GM12878 (cell line): Measurements from ENCODE around the gene VPS26A. TPM values are rescaled to one million over a fixed set of nuclear protein-coding genes. Genes with fewer than 3 reads are reported as not detected.

Experiments
- BRCA1 ChIP-seq: IDR thresholded peaks from 2 replicates; pipeline ENCODE4 v1.6.1; 2011; ENCODE audit warnings: low read depth, low read length, improper control_type of control experiment
- CBFB ChIP-seq: IDR thresholded peaks from 2 replicates; pipeline ENCODE4 v1.6.1; 2016; ENCODE audit warnings: antibody characterized with exemption, low read depth
- CHD2 ChIP-seq: IDR thresholded peaks from 2 replicates; pipeline ENCODE4 v1.6.1; 2011; ENCODE audit warnings: low read depth, low read length, improper control_type of control experiment, borderline replicate concordance
- E4F1 ChIP-seq: fragments of 450-650 bp; IDR thresholded peaks from 2 replicates; pipeline ENCODE4 v1.6.1; 2018; ENCODE audit warnings: borderline replicate concordance, mild to moderate bottlenecking; ENCODE audit not compliant: partially characterized antibody
- EGR1 ChIP-seq, 2 experiments: IDR thresholded peaks; 1 replicate in 1 of 2; 2 replicates in 1 of 2; pipeline ENCODE4 v1.6.1; 2011 to 2012; ENCODE audit warnings: low read depth in 2 of 2, low read length in 2 of 2, borderline replicate concordance in 1 of 2, mild to moderate bottlenecking in 1 of 2, moderate library complexity in 1 of 2
- FOXM1 ChIP-seq: IDR thresholded peaks from 2 replicates; pipeline ENCODE4 v1.6.1; 2012; ENCODE audit warnings: low read depth, mild to moderate bottlenecking, inconsistent platforms, low read length, moderate library complexity
- GATAD2B ChIP-seq: fragments of 450-650 bp; conservative IDR thresholded peaks from 2 replicates; pipeline ENCODE4 v1.6.1; 2017; ENCODE audit warnings: low read depth, mild to moderate bottlenecking, moderate library complexity
- HDAC2 ChIP-seq: fragments of 200-600 bp; sonication (generic); IDR thresholded peaks from 2 replicates; pipeline ENCODE4 v1.6.1; 2017
- JUND ChIP-seq: IDR thresholded peaks from 2 replicates; pipeline ENCODE4 v1.6.1; 2012; ENCODE audit warnings: low read depth, mild to moderate bottlenecking, low read length, improper control_type of control experiment, moderate library complexity
- KLF5 ChIP-seq: fragments of 450-650 bp; IDR thresholded peaks from 2 replicates; pipeline ENCODE4 v1.6.1; 2014; ENCODE audit warnings: mild to moderate bottlenecking; ENCODE audit not compliant: partially characterized antibody
- MAX ChIP-seq: IDR thresholded peaks from 2 replicates; pipeline ENCODE4 v1.6.1; 2012; ENCODE audit warnings: low read depth, low read length, improper control_type of control experiment
- MEF2A ChIP-seq: IDR thresholded peaks from 2 replicates; pipeline ENCODE4 v1.6.1; 2011; ENCODE audit warnings: low read depth, mild to moderate bottlenecking, low read length, moderate library complexity; ENCODE audit not compliant: insufficient read depth
- MYB ChIP-seq: fragments of 150-350 bp; IDR thresholded peaks from 2 replicates; pipeline ENCODE4 v1.6.1; 2014; ENCODE audit warnings: mild to moderate bottlenecking, low read depth, low read length, borderline replicate concordance
- PML ChIP-seq: IDR thresholded peaks from 2 replicates; pipeline ENCODE4 v1.6.1; 2012; ENCODE audit warnings: low read length, inconsistent platforms
- RAD21 ChIP-seq: IDR thresholded peaks from 2 replicates; pipeline ENCODE4 v1.6.1; 2011; ENCODE audit warnings: mild to moderate bottlenecking, low read depth, low read length, moderate library complexity; ENCODE audit not compliant: insufficient read depth
- SMAD1 ChIP-seq: fragments of 450-650 bp; IDR thresholded peaks from 2 replicates; pipeline ENCODE4 v1.6.1; 2018; ENCODE audit warnings: mild to moderate bottlenecking, low read depth; ENCODE audit not compliant: partially characterized antibody
- SREBF1 ChIP-seq: IDR thresholded peaks from 2 replicates; pipeline ENCODE4 v1.6.1; 2012; ENCODE audit warnings: mild to moderate bottlenecking, low read length
- SREBF2 ChIP-seq: IDR thresholded peaks from 2 replicates; pipeline ENCODE4 v1.6.1; 2012; ENCODE audit warnings: mild to moderate bottlenecking, low read length
- STAT3 ChIP-seq: IDR thresholded peaks from 2 replicates; pipeline ENCODE4 v1.6.1; 2011; ENCODE audit warnings: low read depth, low read length, improper control_type of control experiment
- TBL1XR1 ChIP-seq: IDR thresholded peaks from 2 replicates; pipeline ENCODE4 v1.6.1; 2012; ENCODE audit warnings: low read depth, low read length, improper control_type of control experiment
- TCF3 ChIP-seq: IDR thresholded peaks from 2 replicates; pipeline ENCODE4 v1.6.1; 2012; ENCODE audit warnings: low read depth, mild to moderate bottlenecking, low read length, borderline replicate concordance; ENCODE audit not compliant: insufficient read depth
- YY1 ChIP-seq: IDR thresholded peaks from 2 replicates; pipeline ENCODE4 v1.6.1; 2011; ENCODE audit warnings: low read depth, mild to moderate bottlenecking, low read length
- ZBTB11 ChIP-seq: fragments of 450-650 bp; formaldehyde crosslinking; IDR thresholded peaks from 2 replicates; pipeline ENCODE4 v1.5.0; 2022; ENCODE audit warnings: mild to moderate bottlenecking, missing genetic modification characterization
- polyA plus RNA-seq, 11 experiments: library from polyadenylated mRNA; depleted of rRNA in 4 of 11; unstranded in 6 of 11; stranded (reverse) in 5 of 11; fragments of >200 nt; fragmentation: Nextera tagmentation in 4 of 11; fragmentation: Illumina TruSeq in 1 of 11; extraction: Ambion mirVana in 4 of 11; extraction: Trizol in 1 of 11; gene quantifications; 1 replicate in 1 of 11; 2 replicates in 10 of 11; pipeline versions ENCODE4 v1.2.1 to v1.2.3, GENCODE V29; 2011 to 2016; ENCODE audit warnings: inconsistent platforms in 2 of 11, missing spikeins in 2 of 11, low read depth in 1 of 11
- total RNA-seq, 4 experiments: library from RNA; depleted of rRNA in 3 of 4; stranded (reverse); fragments of >200 nt in 3 of 4; fragmentation: Illumina TruSeq in 1 of 4; extraction: Trizol in 1 of 4; gene quantifications; 2 replicates each; pipeline versions ENCODE4 v1.2.1 to v1.2.3, GENCODE V29; 2013 to 2021
- TF ChIP-seq, protein P1 (sequence below): IDR thresholded peaks from 2 replicates; pipeline ENCODE4 v1.6.1; 2012; ENCODE audit warnings: low read length, inconsistent platforms

VPS26A gene
- total and polyA plus RNA-seq, 10 of the 15 experiments (the other 5 are each of a cell fraction or from before 2014, with no cell fraction given), result 16.8 to 72.3 (median 26.8) TPM

DNA sequence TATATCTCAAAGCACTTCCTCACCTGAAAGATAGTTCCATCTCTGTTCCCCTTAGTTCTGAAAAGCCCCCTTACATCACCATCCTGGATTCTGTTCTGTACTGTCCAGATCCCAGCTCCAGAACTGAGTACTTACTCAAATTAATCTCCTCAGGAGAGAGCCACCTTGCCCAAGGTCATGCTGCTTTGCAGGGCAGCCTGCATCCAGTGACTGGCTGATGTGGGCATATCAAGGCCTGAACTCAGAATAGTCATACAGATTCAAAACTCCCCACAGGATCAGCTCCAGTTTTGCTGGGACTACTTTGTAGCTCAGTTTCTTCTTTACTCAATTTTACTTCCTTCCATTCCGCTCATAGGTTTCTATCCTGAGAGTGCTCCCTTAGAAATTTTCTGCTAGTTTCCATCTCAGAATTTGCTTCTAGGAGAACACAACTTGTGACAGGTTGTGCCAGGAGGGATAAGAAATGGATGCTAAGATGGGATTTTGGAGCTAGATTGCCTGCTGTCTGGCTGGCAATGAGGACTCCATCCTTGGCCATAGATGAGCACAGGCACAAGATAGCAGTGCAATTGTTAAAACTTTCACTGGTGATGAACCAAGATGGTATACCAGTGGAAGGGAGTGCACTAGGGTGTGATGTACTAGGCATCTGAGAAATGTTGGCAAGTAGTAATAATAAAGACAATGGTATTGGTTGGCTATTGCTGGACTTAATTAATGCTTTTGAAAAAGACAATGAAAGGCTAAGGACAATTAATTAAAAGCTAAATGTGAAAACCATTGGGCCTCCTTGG, 18.8 kb upstream of the VPS26A start (continued):
- TF ChIP-seq RAD21 (no peak), GATAD2B (no peak), SREBF2 (no peak), STAT3 (no peak), EGR1 (IDR thresholded peaks at IDR 0.05; ENCODE audit: borderline replicate concordance in 1 of 2, low read depth in 2 of 2, low read length in 2 of 2) (no peak), MYB (no peak), CHD2 (0 out of 2 replicates have a peak, but pooled peaks have one; percentile 28), MEF2A (no peak), SMAD1 (no peak), YY1 (no peak), KLF5 (no peak), SREBF1 (no peak), HDAC2 (no peak), PML (peak; percentile 47), ZBTB11 (CRISPR knock-in tag) (no peak), JUND (no peak), BRCA1 (no peak), TCF3 (no peak), E4F1 (no peak), TBL1XR1 (no peak), CBFB (no peak), MAX (no peak), FOXM1 (no peak)
- TF ChIP-seq, protein P1, sequence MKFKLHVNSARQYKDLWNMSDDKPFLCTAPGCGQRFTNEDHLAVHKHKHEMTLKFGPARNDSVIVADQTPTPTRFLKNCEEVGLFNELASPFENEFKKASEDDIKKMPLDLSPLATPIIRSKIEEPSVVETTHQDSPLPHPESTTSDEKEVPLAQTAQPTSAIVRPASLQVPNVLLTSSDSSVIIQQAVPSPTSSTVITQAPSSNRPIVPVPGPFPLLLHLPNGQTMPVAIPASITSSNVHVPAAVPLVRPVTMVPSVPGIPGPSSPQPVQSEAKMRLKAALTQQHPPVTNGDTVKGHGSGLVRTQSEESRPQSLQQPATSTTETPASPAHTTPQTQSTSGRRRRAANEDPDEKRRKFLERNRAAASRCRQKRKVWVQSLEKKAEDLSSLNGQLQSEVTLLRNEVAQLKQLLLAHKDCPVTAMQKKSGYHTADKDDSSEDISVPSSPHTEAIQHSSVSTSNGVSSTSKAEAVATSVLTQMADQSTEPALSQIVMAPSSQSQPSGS, result 0 out of 2 replicates have a peak, but pooled peaks have one; percentile 20
